HEK293 (cell line): Measurements from ENCODE around the gene RAD21L1.

Source experiments
- CTCF ChIA-PET: fragments of 350-600 bp; formaldehyde crosslinking; extraction: SDS; loops from one replicate; lab custom pipeline; 2021; ENCODE audit warnings: antibody characterized with exemption; lab: Yijun Ruan, JAX
- POLR2A ChIA-PET: fragments of 300-600 bp; formaldehyde crosslinking; extraction: SDS; loops from one replicate; lab custom pipeline; 2020; ENCODE audit warnings: antibody characterized with exemption, inconsistent platforms; lab: Yijun Ruan, JAX
- H3K27ac ChIP-seq: fragments of 200-500 bp; sonication (Bioruptor generic); 2 replicates; pipeline ENCODE4 v1.5.1; 2014; ENCODE audit warnings: low read depth, low read length, control low read depth, inconsistent platforms; ENCODE audit errors: extremely low read depth
- H3K36me3 ChIP-seq, 2 experiments: fragments of 200-500 bp in 1 of 2; sonication (Bioruptor generic) in 1 of 2; 1 replicate in 1 of 2; 2 replicates in 1 of 2; pipeline ENCODE4 v1.5.1; 2014 to 2017; ENCODE audit warnings: inconsistent platforms in 2 of 2, low read length in 2 of 2; ENCODE audit not compliant: control insufficient read depth in 2 of 2, insufficient read depth in 1 of 2
- H3K4me1 ChIP-seq: fragments of 200-500 bp; sonication (Bioruptor generic); 2 replicates; pipeline ENCODE4 v1.5.1; 2014; ENCODE audit warnings: mild to moderate bottlenecking, low read length, inconsistent platforms; ENCODE audit not compliant: control insufficient read depth, insufficient read depth
- H3K4me3 ChIP-seq: 2 replicates; pipeline ENCODE4 v1.5.1; 2011; ENCODE audit warnings: low read depth, mild to moderate bottlenecking, control low read depth, low read length, moderate library complexity
- H3K9me3 ChIP-seq: fragments of 200-500 bp; sonication (Bioruptor generic); 2 replicates; pipeline ENCODE4 v1.5.1; 2014; ENCODE audit warnings: low read depth, low read length, inconsistent platforms; ENCODE audit not compliant: control insufficient read depth, insufficient read depth
- BCL11A ChIP-seq: fragments of 450-650 bp; formaldehyde crosslinking; IDR thresholded peaks from 2 replicates; pipeline ENCODE4 v1.5.1; 2016; ENCODE audit warnings: low read depth, missing biosample characterization, missing genetic modification characterization
- FEZF1 ChIP-seq: fragments of 450-650 bp; formaldehyde crosslinking; IDR thresholded peaks from 2 replicates; pipeline ENCODE4 v1.5.1; 2016; ENCODE audit warnings: missing biosample characterization, missing genetic modification characterization
- KLF9 ChIP-seq: fragments of 450-650 bp; formaldehyde crosslinking; IDR thresholded peaks from 2 replicates; pipeline ENCODE4 v1.5.1; 2016; ENCODE audit warnings: missing biosample characterization, missing genetic modification characterization, low read depth
- MYNN ChIP-seq: fragments of 450-650 bp; formaldehyde crosslinking; IDR thresholded peaks from 2 replicates; pipeline ENCODE4 v1.5.1; 2016; ENCODE audit warnings: missing biosample characterization, missing genetic modification characterization, borderline replicate concordance
- PATZ1 ChIP-seq: fragments of 450-650 bp; formaldehyde crosslinking; IDR thresholded peaks from 2 replicates; pipeline ENCODE4 v1.5.1; 2016; ENCODE audit warnings: missing biosample characterization, missing genetic modification characterization
- SCRT2 ChIP-seq: fragments of 450-650 bp; formaldehyde crosslinking; IDR thresholded peaks from 2 replicates; pipeline ENCODE4 v1.5.1; 2016; ENCODE audit warnings: missing biosample characterization, missing genetic modification characterization
- ZBTB11 ChIP-seq: fragments of 450-650 bp; formaldehyde crosslinking; conservative IDR thresholded peaks from 2 replicates; pipeline ENCODE4 v1.5.1; 2016; ENCODE audit warnings: low read depth, missing biosample characterization, missing genetic modification characterization
- ZBTB20 ChIP-seq: fragments of 450-650 bp; formaldehyde crosslinking; IDR thresholded peaks from 2 replicates; pipeline ENCODE4 v1.5.1; 2016; ENCODE audit warnings: missing biosample characterization, missing genetic modification characterization
- ZNF121 ChIP-seq: fragments of 450-650 bp; formaldehyde crosslinking; IDR thresholded peaks from 2 replicates; pipeline ENCODE4 v1.5.1; 2016; ENCODE audit warnings: missing biosample characterization, missing genetic modification characterization
- ZNF19 ChIP-seq: fragments of 450-650 bp; formaldehyde crosslinking; IDR thresholded peaks from 2 replicates; pipeline ENCODE4; 2016; ENCODE audit warnings: missing biosample characterization, missing genetic modification characterization, low read depth
- ZNF2 ChIP-seq: fragments of 450-650 bp; formaldehyde crosslinking; IDR thresholded peaks from 2 replicates; pipeline ENCODE4 v1.5.1; 2016; ENCODE audit warnings: missing biosample characterization, missing genetic modification characterization
- ZNF292 ChIP-seq: fragments of 450-650 bp; formaldehyde crosslinking; IDR thresholded peaks from 2 replicates; pipeline ENCODE4 v1.5.1; 2016; ENCODE audit warnings: low read depth, missing biosample characterization, missing genetic modification characterization, borderline replicate concordance
- ZNF335 ChIP-seq: fragments of 450-650 bp; formaldehyde crosslinking; conservative IDR thresholded peaks from 2 replicates; pipeline ENCODE4 v1.5.1; 2016; ENCODE audit warnings: missing biosample characterization, missing genetic modification characterization
- ZNF404 ChIP-seq: fragments of 450-650 bp; formaldehyde crosslinking; IDR thresholded peaks from 2 replicates; pipeline ENCODE4 v1.5.1; 2017; ENCODE audit warnings: missing biosample characterization, missing genetic modification characterization
- ZNF423 ChIP-seq: fragments of 450-650 bp; formaldehyde crosslinking; IDR thresholded peaks from 2 replicates; pipeline ENCODE4 v1.5.1; 2016; ENCODE audit warnings: missing biosample characterization, missing genetic modification characterization
- ZNF48 ChIP-seq: fragments of 450-650 bp; formaldehyde crosslinking; IDR thresholded peaks from 2 replicates; pipeline ENCODE4 v1.5.1; 2016; ENCODE audit warnings: missing biosample characterization, missing genetic modification characterization
- ZNF544 ChIP-seq: fragments of 450-650 bp; formaldehyde crosslinking; IDR thresholded peaks from 2 replicates; pipeline ENCODE4 v1.5.0; 2017; ENCODE audit warnings: missing biosample characterization, missing genetic modification characterization
- ZNF623 ChIP-seq: fragments of 450-650 bp; formaldehyde crosslinking; IDR thresholded peaks from 2 replicates; pipeline ENCODE4 v1.5.1; 2016; ENCODE audit warnings: missing biosample characterization, missing genetic modification characterization
- ZNF791 ChIP-seq: fragments of 450-650 bp; formaldehyde crosslinking; IDR thresholded peaks from 2 replicates; pipeline ENCODE4 v1.5.1; 2016; ENCODE audit warnings: missing biosample characterization, missing genetic modification characterization

Gene RAD21L1

GRCh38 chr20:1197801-1198200 lies 28.0 kb upstream of the RAD21L1 start (continued):
- TF ChIP-seq ZBTB11 (tag by site-specific recombination) = no peak
- TF ChIP-seq ZNF2 (tag by site-specific recombination) = no peak
- no peak for TF ChIP-seq BCL11A
- TF ChIP-seq, all 188 proteins: peak for 0

GRCh38 chr20:1198751-1199150 lies 27.1 kb upstream of the RAD21L1 start:
- Histone ChIP-seq H3K36me3 (no peaks in the 10 kb centered on the region), H3K4me3 (no peak overlapping the region), H3K27ac (no peak overlapping the region), H3K9me3 (no peaks in the 10 kb centered on the region), H3K4me1 (no peaks in the 10 kb centered on the region)
- ChIA-PET CTCF (interaction anchor here (1.1 kb wide), 1 partner anchor 14 kb away, joined by 3 read pairs; no protein-coding TSS in a partner anchor), POLR2A (no interaction called here)
- TF ChIP-seq ZNF791 (tag by site-specific recombination) (no peak), ZNF335 (tag by site-specific recombination) (no peak), ZNF423 (tag by site-specific recombination) (no peak), ZNF19 (tag by site-specific recombination) (no peak), ZNF544 (tag by site-specific recombination) (no peak), ZBTB20 (tag by site-specific recombination) (no peak), ZBTB11 (tag by site-specific recombination) (no peak), PATZ1 (tag by site-specific recombination) (no peak), ZNF121 (tag by site-specific recombination) (no peak), ZNF623 (tag by site-specific recombination) (no peak), ZNF404 (tag by site-specific recombination) (no peak), MYNN (no peak), FEZF1 (no peak), ZNF292 (no peak), ZNF48 (tag by site-specific recombination) (no peak), SCRT2 (tag by site-specific recombination) (no peak), KLF9 (no peak)
